Astrocyte (in vitro differentiated cells and primary cell): ENCODE results near the gene SRCIN1. TPM values are rescaled to one million over a fixed set of nuclear protein-coding genes. Genes with fewer than 3 reads are reported as not detected.

ENCODE experiments used
- DNase-seq: peaks from one replicate; pipeline ENCODE4 v3.0.0-alpha.2; 2010; ENCODE audit warnings: low read depth
- FAIRE-seq: peaks from 2 replicates; lab custom pipeline; 2011; peaks lifted over from hg19 to GRCh38; lab: Jason Lieb, UNC
- H2AFZ ChIP-seq: 2 replicates; pipeline ENCODE4 v1.6.0; 2012; ENCODE audit warnings: low read depth, low read length, inconsistent platforms
- H3K27ac ChIP-seq: 2 replicates; pipeline ENCODE4 v1.5.1; 2011; ENCODE audit warnings: low read depth, low read length, inconsistent platforms
- H3K27me3 ChIP-seq: 2 replicates; pipeline ENCODE4 v1.6.0; 2011; ENCODE audit warnings: low read length, inconsistent platforms; ENCODE audit not compliant: insufficient read depth
- H3K36me3 ChIP-seq: 2 replicates; pipeline ENCODE4 v1.5.1; 2011; ENCODE audit warnings: low read length, inconsistent platforms; ENCODE audit not compliant: insufficient read depth
- H3K4me1 ChIP-seq: 2 replicates; pipeline ENCODE4 v1.5.1; 2011; ENCODE audit warnings: low read length, inconsistent platforms; ENCODE audit not compliant: insufficient read depth
- H3K4me2 ChIP-seq: 2 replicates; pipeline ENCODE4 v1.6.0; 2012; ENCODE audit warnings: low read length, inconsistent platforms
- H3K4me3 ChIP-seq: 2 replicates; pipeline ENCODE4 v1.5.1; 2011; ENCODE audit warnings: low read depth, mild to moderate bottlenecking, low read length, inconsistent platforms; ENCODE audit not compliant: insufficient read depth
- H3K79me2 ChIP-seq: 2 replicates; pipeline ENCODE4 v1.6.0; 2012; ENCODE audit warnings: mild to moderate bottlenecking, low read length, inconsistent platforms; ENCODE audit not compliant: insufficient read depth
- H3K9ac ChIP-seq: 2 replicates; pipeline ENCODE4 v1.6.0; 2012; ENCODE audit warnings: mild to moderate bottlenecking, low read length, inconsistent platforms
- H3K9me3 ChIP-seq: 2 replicates; pipeline ENCODE4 v1.5.1; 2012; ENCODE audit warnings: low read depth, mild to moderate bottlenecking, low read length, inconsistent platforms; ENCODE audit not compliant: insufficient read depth
- H4K20me1 ChIP-seq: 2 replicates; pipeline ENCODE4 v1.6.0; 2012; ENCODE audit warnings: low read length, inconsistent platforms; ENCODE audit not compliant: insufficient read depth
- H3K27ac Mint-ChIP-seq: one replicate; pipeline ENCODE4 v1.8.0; 2021; ENCODE audit warnings: mild to moderate bottlenecking, mixed read lengths; ENCODE audit not compliant: unreplicated experiment
- H3K27me3 Mint-ChIP-seq: one replicate; pipeline ENCODE4 v1.8.0; 2021; ENCODE audit warnings: low read depth, mixed read lengths; ENCODE audit not compliant: unreplicated experiment
- H3K36me3 Mint-ChIP-seq: one replicate; pipeline ENCODE4 v1.8.0; 2021; ENCODE audit warnings: low read depth, mixed read lengths; ENCODE audit not compliant: unreplicated experiment
- H3K4me1 Mint-ChIP-seq: one replicate; pipeline ENCODE4 v1.8.0; 2021; ENCODE audit warnings: low read depth, mixed read lengths; ENCODE audit not compliant: unreplicated experiment
- H3K4me3 Mint-ChIP-seq: one replicate; pipeline ENCODE4 v1.8.0; 2021; ENCODE audit warnings: mild to moderate bottlenecking, moderate library complexity, mixed read lengths; ENCODE audit not compliant: unreplicated experiment
- H3K9me3 Mint-ChIP-seq: one replicate; pipeline ENCODE4 v1.8.0; 2021; ENCODE audit warnings: mild to moderate bottlenecking, mixed read lengths; ENCODE audit not compliant: unreplicated experiment
- CTCF ChIP-seq: IDR thresholded peaks from 2 replicates; pipeline ENCODE4 v1.5.1; 2011; ENCODE audit warnings: low read depth, mild to moderate bottlenecking, inconsistent platforms, low read length, moderate library complexity; ENCODE audit not compliant: insufficient read depth
- EZH2 ChIP-seq: IDR thresholded peaks from 2 replicates; pipeline ENCODE4 v1.6.1; 2012; ENCODE audit warnings: mild to moderate bottlenecking, low read length, inconsistent platforms; ENCODE audit not compliant: insufficient read depth
- total RNA-seq: library from RNA; stranded (reverse); gene quantifications from 2 replicates; pipeline ENCODE4 v1.2.1, GENCODE V29; 2021

SRCIN1 gene
- total RNA-seq, 1 donor from 2014 or later = 1.5 TPM

DNA sequence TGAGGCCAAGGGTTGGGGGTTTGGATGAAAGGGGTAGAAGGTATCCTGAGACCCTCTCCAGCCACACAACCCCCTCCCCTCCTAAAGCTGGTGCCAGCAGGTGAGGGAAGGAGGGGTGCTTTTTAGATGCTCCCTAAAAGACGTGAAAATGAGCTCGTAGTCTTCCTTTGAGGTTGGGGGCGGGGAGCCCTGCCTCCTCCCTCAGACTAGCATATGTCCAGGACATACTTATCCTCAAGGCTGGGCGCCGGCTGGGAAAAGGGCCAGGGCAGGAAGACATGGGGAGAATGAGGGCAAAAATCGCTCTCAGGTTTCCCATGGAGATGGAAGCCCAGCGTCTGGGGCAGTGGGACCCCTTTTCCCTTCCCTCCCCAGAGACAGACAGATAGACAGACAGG is 26.7 kb downstream of the SRCIN1 start:
- H3K4me3 Mint-ChIP-seq = no peak overlapping the region
- no peaks in the 10 kb centered on the region for H3K4me1 ChIP-seq
- no peaks in the 10 kb centered on the region for H3K36me3 ChIP-seq
- peaks cover 3% of the 10 kb centered on the region for H3K36me3 Mint-ChIP-seq
- no peaks in the 10 kb centered on the region for H4K20me1 ChIP-seq
- H3K27ac ChIP-seq = no peak overlapping the region
- no peaks in the 10 kb centered on the region for H3K9me3 ChIP-seq
- FAIRE-seq (no peak), DNase-seq (no peak)
- no peak for TF ChIP-seq CTCF
- no peak overlapping the region for H3K9ac ChIP-seq
- no peak overlapping the region for H2AFZ ChIP-seq
- peaks cover 11% of the 10 kb centered on the region for H3K4me1 Mint-ChIP-seq
- H3K27me3 ChIP-seq = peaks cover 52% of the 10 kb centered on the region
- no peak overlapping the region for H3K4me2 ChIP-seq
- no peaks in the 10 kb centered on the region for H3K9me3 Mint-ChIP-seq
- peaks cover 84% of the 10 kb centered on the region for H3K27me3 Mint-ChIP-seq
- H3K4me3 ChIP-seq = no peak overlapping the region
- no peak overlapping the region for H3K27ac Mint-ChIP-seq
- no peaks in the 10 kb centered on the region for H3K79me2 ChIP-seq

DNA sequence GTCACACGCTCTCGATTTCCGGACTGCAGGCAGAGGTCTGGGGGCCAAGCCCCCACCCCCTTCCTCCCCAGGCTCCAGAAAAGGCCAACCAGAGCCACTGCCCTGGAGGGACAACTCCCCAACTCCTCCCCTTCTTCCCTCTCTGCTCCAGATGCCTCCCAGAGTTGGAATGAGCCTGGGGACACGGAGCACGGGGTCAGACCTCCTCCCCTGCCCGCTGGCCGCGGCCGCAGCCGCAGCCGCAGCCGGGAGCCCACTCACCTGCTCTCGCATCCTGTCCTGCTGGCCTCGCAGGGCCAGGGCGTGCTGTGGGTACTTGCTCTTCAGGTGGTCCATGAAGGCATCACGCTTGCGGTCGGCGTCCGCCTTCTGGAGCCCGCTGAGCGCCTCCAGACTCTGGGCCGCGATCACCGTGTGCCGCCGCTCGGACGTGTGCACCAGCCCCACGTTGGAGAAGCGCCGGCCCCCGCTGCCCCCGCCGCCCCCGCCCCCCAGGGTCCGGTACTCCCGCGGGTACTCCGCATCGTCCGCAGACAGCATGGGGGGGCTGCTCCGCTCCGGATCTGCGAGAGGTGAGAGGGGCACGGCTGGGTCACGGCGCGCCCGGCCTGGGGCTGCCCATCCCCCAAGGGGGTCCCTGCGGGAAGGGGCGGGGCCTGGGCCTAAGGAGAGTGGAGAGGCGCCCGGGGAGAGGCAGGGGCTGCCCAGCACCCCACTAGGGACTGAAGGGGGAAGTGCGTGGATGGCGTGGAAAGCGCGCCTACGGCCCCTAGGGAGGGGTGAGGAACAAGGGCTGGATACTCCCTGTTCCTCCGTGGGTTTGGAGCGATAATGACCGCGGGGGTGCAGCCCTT is 27.3 kb downstream of the SRCIN1 start:
- Mint-ChIP-seq H3K4me3 (no peak overlapping the region), H3K4me1 (peaks cover 11% of the 10 kb centered on the region), H3K9me3 (peaks cover 1% of the 10 kb centered on the region), H3K27ac (no peak overlapping the region), H3K36me3 (peaks cover 4% of the 10 kb centered on the region), H3K27me3 (peaks cover 85% of the 10 kb centered on the region)
- DNase-seq = no peak
- no peak for FAIRE-seq
- H3K4me2 ChIP-seq = no peak overlapping the region
- H3K79me2 ChIP-seq = no peaks in the 10 kb centered on the region
- TF ChIP-seq CTCF = no peak
- peak; percentile 98 for TF ChIP-seq EZH2
- H2AFZ ChIP-seq = no peak overlapping the region
- no peaks in the 10 kb centered on the region for H3K4me1 ChIP-seq
- H3K9me3 ChIP-seq = no peaks in the 10 kb centered on the region
- H3K9ac ChIP-seq = no peak overlapping the region
- H3K27ac ChIP-seq = no peak overlapping the region
- H3K27me3 ChIP-seq = peaks cover 58% of the 10 kb centered on the region
- no peaks in the 10 kb centered on the region for H3K36me3 ChIP-seq
- peaks cover 3% of the 10 kb centered on the region for H4K20me1 ChIP-seq
- no peak overlapping the region for H3K4me3 ChIP-seq

GRCh38 chr17:38577645-38578173 is 28.0 kb downstream of the SRCIN1 start:
- H3K27me3 Mint-ChIP-seq = peaks cover 86% of the 10 kb centered on the region
- no peak overlapping the region for H3K4me3 Mint-ChIP-seq
- no peak overlapping the region for H3K27ac Mint-ChIP-seq
- H3K9me3 Mint-ChIP-seq = peaks cover 3% of the 10 kb centered on the region
- no peaks in the 10 kb centered on the region for H3K9me3 ChIP-seq
- no peaks in the 10 kb centered on the region for H3K79me2 ChIP-seq
- H3K4me1 ChIP-seq = no peaks in the 10 kb centered on the region
- no peak overlapping the region for H3K4me2 ChIP-seq
- DNase-seq (no peak), FAIRE-seq (no peak)
- H3K36me3 ChIP-seq = no peaks in the 10 kb centered on the region
- H3K4me1 Mint-ChIP-seq = peaks cover 11% of the 10 kb centered on the region
- H3K27me3 ChIP-seq = peaks cover 63% of the 10 kb centered on the region
- no peak overlapping the region for H3K4me3 ChIP-seq
- peaks cover 6% of the 10 kb centered on the region for H4K20me1 ChIP-seq
- H3K27ac ChIP-seq = no peak overlapping the region
- no peak overlapping the region for H3K9ac ChIP-seq
- H2AFZ ChIP-seq = no peak overlapping the region
- H3K36me3 Mint-ChIP-seq = peaks cover 5% of the 10 kb centered on the region
- TF ChIP-seq CTCF (no peak), EZH2 (no peak)
